Lung (tissue), 12 donors: ENCODE data around the gene IER3IP1. TPM values are rescaled to one million over a fixed set of nuclear protein-coding genes. Genes with fewer than 3 reads are reported as not detected.

Experiments used
- ATAC-seq: fragments of 200-7000 bp; cut with Tn5 transposase; one replicate; pipeline ENCODE4 v1.9.1; 2020; ENCODE audit warnings: moderate number of reproducible peaks; ENCODE audit not compliant: insufficient read depth, low FRiP score
- DNase-seq, 3 donors: peaks; one replicate each; pipeline ENCODE4 v3.0.0-alpha.2; 2013 to 2017
- H3K27ac ChIP-seq, 2 donors: one replicate each; pipeline ENCODE4 v1.5.1; 2013; ENCODE audit warnings: mild to moderate bottlenecking in 2 of 2, moderate library complexity in 2 of 2, control low read depth in 1 of 2, inconsistent platforms in 1 of 2, low read depth in 1 of 2, low read length in 1 of 2
- H3K27me3 ChIP-seq, 3 donors: one replicate each; pipeline ENCODE4 v1.5.1; 2013; ENCODE audit warnings: low read length in 2 of 3; ENCODE audit not compliant: control insufficient read depth in 3 of 3, insufficient read depth in 3 of 3
- H3K36me3 ChIP-seq, 4 donors: one replicate each; pipeline ENCODE4 v1.5.1; 2013; ENCODE audit warnings: low read length in 4 of 4, mild to moderate bottlenecking in 1 of 4, moderate library complexity in 1 of 4; ENCODE audit not compliant: control insufficient read depth in 4 of 4, insufficient read depth in 4 of 4
- H3K4me1 ChIP-seq, 5 donors: one replicate each; pipeline ENCODE4 v1.5.1; 2013; ENCODE audit warnings: low read length in 5 of 5, mild to moderate bottlenecking in 2 of 5, moderate library complexity in 1 of 5; ENCODE audit not compliant: control insufficient read depth in 5 of 5, insufficient read depth in 5 of 5
- H3K4me3 ChIP-seq: one replicate; pipeline ENCODE4 v1.5.1; 2013; ENCODE audit warnings: mild to moderate bottlenecking, control low read depth, moderate library complexity
- H3K9ac ChIP-seq, 2 donors: one replicate each; pipeline ENCODE4 v1.5.1; 2013; ENCODE audit warnings: low read length in 2 of 2, control low read depth in 1 of 2; ENCODE audit not compliant: insufficient read depth in 1 of 2
- H3K9me3 ChIP-seq, 4 donors: one replicate each; pipeline ENCODE4 v1.5.1; 2013; ENCODE audit warnings: low read length in 3 of 4, mild to moderate bottlenecking in 1 of 4, moderate library complexity in 1 of 4; ENCODE audit not compliant: control insufficient read depth in 4 of 4, insufficient read depth in 3 of 4
- CTCF ChIP-seq: IDR thresholded peaks from 2 replicates; pipeline ENCODE4 v1.5.1; 2012; ENCODE audit warnings: mild to moderate bottlenecking; ENCODE audit errors: control extremely low read depth, extremely low read depth
- WGBS, 2 donors: extraction: QIAGEN DNeasy Blood & Tissue Kit; methylation state at CpG; one replicate each; pipeline ENCODE4 v1.1.7; 2013; 5-methylcytosine and 5-hydroxymethylcytosine counted together
- polyA plus RNA-seq, 2 donors: library from polyadenylated mRNA; stranded (reverse); fragments of 200-250 nt; gene quantifications; one replicate each; pipeline ENCODE4 v1.2.1, GENCODE V29; 2013
- total RNA-seq, 2 donors: library from RNA; depleted of rRNA in 1 of 2; stranded (reverse); fragments of >200 nt in 1 of 2; gene quantifications; one replicate each; pipeline ENCODE4 v1.2.1, GENCODE V29; 2014 to 2021
- donor health status: control.
- donor health status: control.
- donor health status: Bipolar disorder and iron deficiency.
- donor health status: healthy.
- donor health status: DM: yes; HTN: yes; CAD: no.

IER3IP1 gene
- total and polyA plus RNA-seq, 4 donors: 13.2 to 21.6 (median 17.7) TPM

- no peak for ATAC-seq
- no peak for DNase-seq
- Histone ChIP-seq H3K27me3 (no peaks in the 10 kb centered on the region), H3K27ac (no peak overlapping the region), H3K9me3 (no peaks in the 10 kb centered on the region), H3K4me3 (no peak overlapping the region), H3K36me3 (peaks cover 15 to 43% (median 36%) of the 10 kb centered on the region in 4 donors), H3K9ac (no peak overlapping the region), H3K4me1 (no peaks in the 10 kb centered on the region)
- no peak for TF ChIP-seq CTCF
- WGBS, 2 donors: 86 to 95% methylated on average over 6 of the region's 6 CpGs
Observed at GRCh38 chr18:47110492-47111274, 65.5 kb downstream of the IER3IP1 start.

GRCh38 chr18:47109720-47110119, 66.4 kb downstream of the IER3IP1 start:
- Histone ChIP-seq H3K9ac (no peak overlapping the region), H3K27ac (no peak overlapping the region), H3K9me3 (no peaks in the 10 kb centered on the region), H3K4me1 (no peaks in the 10 kb centered on the region), H3K4me3 (no peak overlapping the region), H3K36me3 (peaks cover 15 to 40% (median 33%) of the 10 kb centered on the region in 4 donors), H3K27me3 (no peaks in the 10 kb centered on the region)
- no peak for TF ChIP-seq CTCF
- no peak for DNase-seq
- WGBS, 2 donors: 84 to 100% methylated on average over 1 of the region's 1 CpG
- ATAC-seq: no peak

- H3K9ac ChIP-seq: no peak overlapping the region
- DNase-seq (no peak), ATAC-seq (no peak)
- no peak for TF ChIP-seq CTCF
- H3K27ac ChIP-seq: no peak overlapping the region
- WGBS, 2 donors: 91 to 92% methylated on average over 7 of the region's 7 CpGs
- no peak overlapping the region for H3K4me3 ChIP-seq
- H3K27me3 ChIP-seq: no peaks in the 10 kb centered on the region
- no peaks in the 10 kb centered on the region for H3K4me1 ChIP-seq
- H3K36me3 ChIP-seq: peaks cover 15 to 42% (median 33%) of the 10 kb centered on the region in 4 donors
- H3K9me3 ChIP-seq: no peaks in the 10 kb centered on the region
Observed at GRCh38 chr18:47108998-47109405, 67.2 kb downstream of the IER3IP1 start.

GRCh38 chr18:47108373-47108772, 67.8 kb downstream of the IER3IP1 start:
- TF ChIP-seq CTCF: no peak

More at GRCh38 chr18:47108373-47108772, 67.8 kb downstream of the IER3IP1 start:
- no peaks in the 10 kb centered on the region for H3K9me3 ChIP-seq
- WGBS, 2 donors: 87 to 92% methylated on average over 3 of the region's 3 CpGs
- H3K36me3 ChIP-seq: peaks cover 19 to 39% (median 32%) of the 10 kb centered on the region in 4 donors
- no peaks in the 10 kb centered on the region for H3K4me1 ChIP-seq
- H3K9ac ChIP-seq: no peak overlapping the region
- no peaks in the 10 kb centered on the region for H3K27me3 ChIP-seq
- no peak for DNase-seq
- no peak for ATAC-seq
- H3K4me3 ChIP-seq: no peak overlapping the region
- no peak overlapping the region for H3K27ac ChIP-seq
